ENCODE measurements around the gene TTC23. TPM values are rescaled to one million over a fixed set of nuclear protein-coding genes. Genes with fewer than 3 reads are reported as not detected.

Gene TTC23
- total and polyA plus RNA-seq, 8 donors = 14.0 to 41.7 (median 36.2) TPM

DNA sequence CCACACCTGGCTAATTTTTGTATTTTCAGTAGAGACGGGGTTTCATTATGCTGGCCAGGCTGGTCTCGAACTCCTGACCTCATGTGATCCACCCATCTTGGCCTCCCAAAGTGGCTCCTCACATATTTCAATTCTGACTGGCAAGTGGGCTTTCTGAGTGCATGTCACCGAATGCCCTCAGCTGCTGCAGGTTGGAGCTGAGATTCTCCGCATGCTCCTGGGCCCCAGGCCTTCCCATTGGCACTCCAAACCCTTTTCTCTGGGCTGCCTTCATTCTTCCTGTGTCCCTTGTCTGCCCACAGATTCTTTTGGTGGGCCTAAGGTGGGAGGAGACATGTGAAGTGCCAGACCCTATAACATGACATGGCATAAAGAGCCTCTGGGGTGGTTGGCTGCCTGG lies 77.2 kb downstream of the TTC23 start:
- no peaks in the 10 kb centered on the region for H3K27me3 ChIP-seq
- TF ChIP-seq, protein P1, sequence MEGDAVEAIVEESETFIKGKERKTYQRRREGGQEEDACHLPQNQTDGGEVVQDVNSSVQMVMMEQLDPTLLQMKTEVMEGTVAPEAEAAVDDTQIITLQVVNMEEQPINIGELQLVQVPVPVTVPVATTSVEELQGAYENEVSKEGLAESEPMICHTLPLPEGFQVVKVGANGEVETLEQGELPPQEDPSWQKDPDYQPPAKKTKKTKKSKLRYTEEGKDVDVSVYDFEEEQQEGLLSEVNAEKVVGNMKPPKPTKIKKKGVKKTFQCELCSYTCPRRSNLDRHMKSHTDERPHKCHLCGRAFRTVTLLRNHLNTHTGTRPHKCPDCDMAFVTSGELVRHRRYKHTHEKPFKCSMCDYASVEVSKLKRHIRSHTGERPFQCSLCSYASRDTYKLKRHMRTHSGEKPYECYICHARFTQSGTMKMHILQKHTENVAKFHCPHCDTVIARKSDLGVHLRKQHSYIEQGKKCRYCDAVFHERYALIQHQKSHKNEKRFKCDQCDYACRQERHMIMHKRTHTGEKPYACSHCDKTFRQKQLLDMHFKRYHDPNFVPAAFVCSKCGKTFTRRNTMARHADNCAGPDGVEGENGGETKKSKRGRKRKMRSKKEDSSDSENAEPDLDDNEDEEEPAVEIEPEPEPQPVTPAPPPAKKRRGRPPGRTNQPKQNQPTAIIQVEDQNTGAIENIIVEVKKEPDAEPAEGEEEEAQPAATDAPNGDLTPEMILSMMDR (IDR thresholded peaks at IDR 0.05) = no peak
- intact Hi-C loops (cut with DNase I) = no loop called here
- ATAC-seq (no peak), DNase-seq (no peak)
- no peaks in the 10 kb centered on the region for H3K36me3 ChIP-seq
- no peaks in the 10 kb centered on the region for H3K4me1 ChIP-seq
- no peak overlapping the region for H3K27ac ChIP-seq
- no peak overlapping the region for H3K4me3 ChIP-seq
- no peaks in the 10 kb centered on the region for H3K9me3 ChIP-seq

DNA sequence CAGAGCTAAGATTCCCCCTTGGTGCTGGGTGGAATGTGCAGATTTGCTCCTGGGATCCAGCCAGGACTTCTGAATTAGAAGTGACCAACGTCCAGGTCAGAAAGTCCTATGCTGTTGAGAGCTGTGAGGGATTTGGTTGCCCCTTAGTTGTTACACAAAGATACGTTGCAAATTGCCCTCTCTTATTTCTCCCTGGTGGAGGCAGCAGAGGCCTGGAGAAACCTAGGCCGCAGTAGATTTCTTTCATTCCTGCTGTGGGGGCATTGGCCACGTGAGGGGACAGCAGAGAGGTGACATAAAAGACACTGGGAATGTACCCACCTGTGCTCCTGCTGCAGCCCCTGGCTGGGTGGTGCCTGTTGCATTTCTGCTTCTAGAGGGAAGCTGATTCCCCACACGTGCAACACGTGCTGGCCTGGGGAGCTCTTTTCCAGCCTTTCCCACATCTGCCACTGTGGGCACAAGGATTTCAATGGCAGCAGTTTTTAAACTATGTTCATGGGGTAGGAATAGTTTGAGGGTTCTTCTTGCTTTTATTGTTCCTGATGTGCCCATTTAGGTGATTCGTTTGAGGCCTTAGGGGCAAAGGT lies 78.8 kb downstream of the TTC23 start:
- Histone ChIP-seq H3K9me3 (no peaks in the 10 kb centered on the region), H3K36me3 (no peaks in the 10 kb centered on the region), H3K4me3 (no peak overlapping the region), H3K27ac (no peak overlapping the region), H3K4me1 (no peaks in the 10 kb centered on the region), H3K27me3 (no peaks in the 10 kb centered on the region)
- TF ChIP-seq, protein P1 (IDR thresholded peaks at IDR 0.05) = no peak
- DNase-seq (no peak), ATAC-seq (no peak)
- intact Hi-C loops (cut with DNase I) = no loop called here

DNA sequence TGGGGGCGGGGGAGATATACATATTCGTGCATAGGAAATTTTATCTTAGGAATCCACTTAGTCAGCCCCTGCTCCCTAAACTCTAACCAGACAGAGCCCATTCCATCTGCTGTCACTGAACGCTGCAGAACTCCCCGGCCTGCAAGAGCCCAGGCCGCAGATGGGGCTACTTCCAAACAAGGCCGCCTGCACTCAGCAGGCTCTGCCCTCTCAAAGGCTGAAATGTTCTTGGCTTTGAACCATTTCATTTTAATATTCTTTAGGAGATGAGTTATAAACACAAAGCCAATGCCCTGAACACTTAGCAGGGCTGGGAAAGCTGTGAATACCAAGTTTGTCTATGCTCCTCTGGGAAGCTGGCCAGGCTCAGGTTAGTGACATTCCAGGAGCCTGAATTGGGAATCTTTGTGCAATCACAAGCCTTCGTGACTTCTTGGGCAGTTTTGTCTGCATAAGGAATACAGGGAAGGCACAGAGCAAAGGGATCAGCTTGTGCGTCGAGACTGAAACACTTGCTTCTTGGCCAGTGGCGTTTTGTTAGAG lies 79.5 kb downstream of the TTC23 start:
- H3K27ac ChIP-seq = peak overlapping the region in 1 of 2 donors; percentile 8
- H3K27me3 ChIP-seq = no peaks in the 10 kb centered on the region
- DNase-seq (no peak), ATAC-seq (peak; percentile 35)
- intact Hi-C loops (cut with DNase I) = no loop called here
- H3K4me1 ChIP-seq = no peaks in the 10 kb centered on the region
- TF ChIP-seq, protein P1 (IDR thresholded peaks at IDR 0.05) = no peak
- H3K36me3 ChIP-seq = no peaks in the 10 kb centered on the region
- H3K4me3 ChIP-seq = no peak overlapping the region
- no peaks in the 10 kb centered on the region for H3K9me3 ChIP-seq

DNA sequence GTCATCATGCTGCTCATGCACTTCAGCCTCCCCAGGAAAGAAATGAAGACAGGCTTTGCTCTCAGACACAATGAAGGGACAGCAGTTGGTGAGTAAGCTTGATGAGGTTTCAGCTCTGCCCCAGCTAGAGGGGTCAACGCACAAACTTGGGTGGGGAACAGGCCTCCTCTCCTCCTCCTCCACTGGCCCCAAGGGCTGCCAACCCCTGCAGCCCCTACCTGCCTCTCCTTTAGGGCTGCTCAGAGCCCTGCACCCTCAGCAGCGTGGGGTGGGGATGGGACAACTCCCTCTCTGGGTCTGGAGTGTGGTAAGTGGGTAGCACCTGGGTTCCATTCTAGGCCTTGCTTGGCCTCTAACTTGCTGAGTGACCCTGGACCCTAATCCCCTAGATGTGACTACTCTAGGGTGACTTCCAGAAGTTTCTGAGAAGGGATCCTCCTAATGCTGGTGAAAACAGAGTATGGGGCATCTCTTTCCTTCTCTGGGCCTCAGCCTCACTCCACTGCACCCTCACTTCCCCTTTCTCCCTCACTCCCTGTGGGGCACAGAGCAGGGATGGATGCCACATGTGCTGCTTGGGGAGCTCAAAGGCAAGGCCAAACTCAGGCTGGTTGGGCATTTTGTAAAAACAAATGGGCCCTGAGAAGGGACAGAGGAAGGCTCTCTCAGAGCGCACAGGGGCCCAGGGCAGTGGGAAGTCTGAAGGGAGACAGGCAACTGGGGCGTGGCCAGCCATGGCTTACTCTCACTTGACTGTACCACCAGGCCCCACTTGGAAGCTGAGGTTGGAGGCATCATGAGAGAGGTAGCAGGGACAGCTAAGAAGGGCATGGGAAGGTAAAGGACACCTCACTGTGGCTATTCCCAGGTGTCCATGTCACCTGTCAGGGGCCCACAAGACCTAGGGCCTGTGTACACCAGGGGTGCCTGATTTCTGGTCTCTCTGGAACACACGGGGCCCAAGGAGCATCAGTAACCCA lies 80.5 kb downstream of the TTC23 start:
- ATAC-seq (no peak), DNase-seq (no peak)
- peak overlapping the region in 1 of 2 donors; percentile 8 for H3K27ac ChIP-seq
- intact Hi-C loops (cut with DNase I) = no loop called here
- H3K9me3 ChIP-seq = no peaks in the 10 kb centered on the region
- H3K4me3 ChIP-seq = no peak overlapping the region
- H3K36me3 ChIP-seq = no peaks in the 10 kb centered on the region
- H3K27me3 ChIP-seq = no peaks in the 10 kb centered on the region
- H3K4me1 ChIP-seq = no peaks in the 10 kb centered on the region
- TF ChIP-seq, protein P1 (IDR thresholded peaks at IDR 0.05) = no peak

DNA sequence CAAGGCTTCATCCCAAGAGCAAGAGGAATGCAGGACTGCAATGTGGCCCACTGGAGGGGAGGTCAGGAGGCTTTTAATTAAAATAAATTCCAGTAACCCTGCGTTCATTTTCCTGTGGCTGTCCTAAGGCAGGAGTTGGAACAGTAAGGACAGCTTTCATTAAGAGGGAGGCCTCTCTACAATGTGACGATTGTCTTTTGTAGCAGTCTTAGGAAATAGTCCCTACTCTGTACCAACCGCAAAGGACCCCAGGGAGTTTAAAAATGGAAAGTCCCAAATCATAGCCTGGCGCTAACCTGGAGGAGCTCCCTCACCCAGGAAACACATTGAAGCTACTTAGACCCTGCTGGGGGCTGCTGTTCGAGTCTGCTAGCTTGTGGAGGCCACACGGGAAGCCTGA lies 81.7 kb downstream of the TTC23 start:
- DNase-seq (no peak), ATAC-seq (no peak)
- H3K36me3 ChIP-seq = peaks cover 0 to 3% of the 10 kb centered on the region in 2 donors
- H3K4me1 ChIP-seq = no peaks in the 10 kb centered on the region
- no peak overlapping the region for H3K27ac ChIP-seq
- no peaks in the 10 kb centered on the region for H3K27me3 ChIP-seq
- TF ChIP-seq, protein P1 (IDR thresholded peaks at IDR 0.05) = no peak
- intact Hi-C loops (cut with DNase I) = no loop called here
- no peaks in the 10 kb centered on the region for H3K9me3 ChIP-seq
- H3K4me3 ChIP-seq = no peak overlapping the region
